Tibial artery (tissue), 4 donors: Measurements from ENCODE around the gene ADCY7.

Source experiments
- DNase-seq, 2 donors: peaks; one replicate each; pipeline ENCODE4 v3.0.0-alpha.2; 2019
- H3K27ac ChIP-seq, 2 donors: fragments of 200-600 bp; sonication (generic) in 1 of 2; 1 replicate in 1 of 2; 2 replicates in 1 of 2; pipeline ENCODE4 v1.5.1; 2018 to 2019; ENCODE audit warnings: mild to moderate bottlenecking in 1 of 2
- H3K27me3 ChIP-seq, 2 donors: fragments of 200-600 bp; sonication (generic) in 1 of 2; one replicate each; pipeline versions ENCODE4 v1.5.1 to v1.6.0; 2016 to 2019
- H3K36me3 ChIP-seq, 3 donors: fragments of 200-600 bp; sonication (generic) in 2 of 3; one replicate each; pipeline ENCODE4 v1.5.1; 2016 to 2019; ENCODE audit warnings: mild to moderate bottlenecking in 2 of 3
- H3K4me1 ChIP-seq, 4 donors: fragments of 200-600 bp; sonication (generic) in 2 of 4; 1 replicate in 3 of 4; 2 replicates in 1 of 4; pipeline ENCODE4 v1.5.1; 2016 to 2019
- H3K4me3 ChIP-seq, 2 donors: fragments of 200-600 bp; sonication (generic) in 1 of 2; 1 replicate in 1 of 2; 2 replicates in 1 of 2; pipeline ENCODE4 v1.5.1; 2018 to 2019; ENCODE audit warnings: mild to moderate bottlenecking in 2 of 2
- H3K9me3 ChIP-seq, 3 donors: fragments of 200-600 bp; sonication (generic) in 1 of 3; one replicate each; pipeline ENCODE4 v1.5.1; 2016 to 2019
- CTCF ChIP-seq, 2 experiments: fragments of 200-600 bp in 1 of 2; fragments of 450-650 bp in 1 of 2; IDR thresholded peaks; one replicate each; pipeline ENCODE4 v1.5.1; 2017 to 2019; ENCODE audit warnings: antibody characterized with exemption in 2 of 2, mild to moderate bottlenecking in 1 of 2, moderate library complexity in 1 of 2
- intact Hi-C: fragments of 100-400 bp; cut with DNase I; formaldehyde crosslinking; loops from one replicate; pipeline ENCODE4 v1.15.0; 2023; ENCODE audit warnings: low total_unique reads

The ADCY7 gene

GRCh38 chr16:50313596-50314478, 47.5 kb downstream of the ADCY7 start:
- peaks cover 40 to 66% (median 64%) of the 10 kb centered on the region in 3 donors for H3K36me3 ChIP-seq
- no peaks in the 10 kb centered on the region for H3K27me3 ChIP-seq
- peak; percentile 89 for DNase-seq
- H3K9me3 ChIP-seq: no peaks in the 10 kb centered on the region
- intact Hi-C loops: no loop called here
- TF ChIP-seq CTCF (IDR thresholded peaks at IDR 0.05): no peak
- no peak overlapping the region for H3K4me3 ChIP-seq
- peak overlapping the region; percentile 47 to 57 for H3K27ac ChIP-seq
- H3K4me1 ChIP-seq: peaks cover 0 to 11% (median 8%) of the 10 kb centered on the region in 4 donors

- Histone ChIP-seq H3K27ac (peak overlapping the region in 1 of 2 donors; percentile 57), H3K9me3 (no peaks in the 10 kb centered on the region), H3K27me3 (no peaks in the 10 kb centered on the region), H3K4me3 (no peak overlapping the region), H3K4me1 (peaks cover 0 to 4% (median 2%) of the 10 kb centered on the region in 4 donors), H3K36me3 (peaks cover 49 to 75% (median 72%) of the 10 kb centered on the region in 3 donors)
- DNase-seq: no peak
- intact Hi-C loops: no loop called here
- TF ChIP-seq CTCF (IDR thresholded peaks at IDR 0.05): no peak
Measured at GRCh38 chr16:50314665-50315064, 48.3 kb downstream of the ADCY7 start.

- H3K36me3 ChIP-seq: peaks cover 57 to 83% (median 80%) of the 10 kb centered on the region in 3 donors
- no peak overlapping the region for H3K4me3 ChIP-seq
- intact Hi-C loops: no loop called here
- no peaks in the 10 kb centered on the region for H3K4me1 ChIP-seq
- no peak for TF ChIP-seq CTCF (IDR thresholded peaks at IDR 0.05)
- peak in 1 of 2 donors; percentile 63 for DNase-seq
- H3K9me3 ChIP-seq: no peaks in the 10 kb centered on the region
- H3K27me3 ChIP-seq: no peaks in the 10 kb centered on the region
- peak overlapping the region in 1 of 2 donors; percentile 57 for H3K27ac ChIP-seq
Measured at GRCh38 chr16:50315346-50315997, 49.1 kb downstream of the ADCY7 start.

- Histone ChIP-seq H3K27me3 (no peaks in the 10 kb centered on the region), H3K4me1 (no peaks in the 10 kb centered on the region), H3K4me3 (no peak overlapping the region), H3K27ac (peak overlapping the region in 1 of 2 donors; percentile 57), H3K36me3 (peaks cover 64 to 91% (median 88%) of the 10 kb centered on the region in 3 donors), H3K9me3 (no peaks in the 10 kb centered on the region)
- TF ChIP-seq CTCF (IDR thresholded peaks at IDR 0.05): no peak
- intact Hi-C loops: no loop called here
- DNase-seq: no peak
Measured at GRCh38 chr16:50316102-50316847, 49.9 kb downstream of the ADCY7 start.

GRCh38 chr16:50316848-50317630, 50.7 kb downstream of the ADCY7 start:
- no peaks in the 10 kb centered on the region for H3K4me1 ChIP-seq
- peaks cover 69 to 95% (median 91%) of the 10 kb centered on the region in 3 donors for H3K36me3 ChIP-seq
- intact Hi-C loops: no loop called here
- H3K4me3 ChIP-seq: no peak overlapping the region
- no peak overlapping the region for H3K27ac ChIP-seq
- no peaks in the 10 kb centered on the region for H3K27me3 ChIP-seq
- no peak for TF ChIP-seq CTCF (IDR thresholded peaks at IDR 0.05)
- H3K9me3 ChIP-seq: no peaks in the 10 kb centered on the region
- DNase-seq: no peak
